Mucosa of descending colon (tissue), 3 donors: ENCODE measurements around the gene RFPL1. TPM values are rescaled to one million over a fixed set of nuclear protein-coding genes. Genes with fewer than 3 reads are reported as not detected.

Experiments used
- ATAC-seq: fragments of 200-7000 bp; cut with Tn5 transposase; one replicate; pipeline ENCODE4 v1.9.1; 2020; ENCODE audit warnings: mild to moderate bottlenecking, moderate library complexity
- DNase-seq, 3 donors: peaks; one replicate each; pipeline ENCODE4 v3.0.0-alpha.2; 2020
- H3K36me3 ChIP-seq: fragments of 200-600 bp; one replicate; pipeline ENCODE4 v1.8.0; 2021; ENCODE audit warnings: low read depth, mild to moderate bottlenecking
- H3K4me1 ChIP-seq: fragments of 200-600 bp; one replicate; pipeline ENCODE4 v1.8.0; 2021; ENCODE audit warnings: low read depth, mild to moderate bottlenecking
- H3K4me3 ChIP-seq: fragments of 200-600 bp; one replicate; pipeline ENCODE4 v1.8.0; 2021; ENCODE audit warnings: mild to moderate bottlenecking
- H3K9me3 ChIP-seq: fragments of 200-600 bp; one replicate; pipeline ENCODE4 v1.8.0; 2021; ENCODE audit warnings: mild to moderate bottlenecking
- intact Hi-C, 2 donors: fragments of 100-400 bp; cut with DNase I in 1 of 2; cut with micrococcal nuclease in 1 of 2; formaldehyde crosslinking; loops; one replicate each; pipeline versions ENCODE4 v1.11.0 to v1.11.1; 2022; cut with DNase I, micrococcal nuclease
- total RNA-seq, 3 donors: library from RNA; stranded (reverse); fragmentation: NEBNext Ultra II Directional in 2 of 3; extraction: Animal tissue kit (Norgen Biotek cat#: 25700) in 2 of 3; gene quantifications; one replicate each; pipeline versions ENCODE4 v1.2.1 to v1.2.4, GENCODE V29; 2021 to 2023
- TF ChIP-seq, protein P1 (sequence below): fragments of 200-600 bp; IDR thresholded peaks from one replicate; pipeline ENCODE4 v1.8.0; 2022; ENCODE audit warnings: antibody characterized with exemption, mild to moderate bottlenecking
- donor health status: DM: no; HTN: no; CAD: no; lungs with moderate emphysema.
- donor health status: DM: no; HTN: no; CAD: no.
- donor health status: DM: no; HTN: yes; CAD: no.

RFPL1 gene
- total RNA-seq, 3 donors from 2014 or later = not detected

DNA sequence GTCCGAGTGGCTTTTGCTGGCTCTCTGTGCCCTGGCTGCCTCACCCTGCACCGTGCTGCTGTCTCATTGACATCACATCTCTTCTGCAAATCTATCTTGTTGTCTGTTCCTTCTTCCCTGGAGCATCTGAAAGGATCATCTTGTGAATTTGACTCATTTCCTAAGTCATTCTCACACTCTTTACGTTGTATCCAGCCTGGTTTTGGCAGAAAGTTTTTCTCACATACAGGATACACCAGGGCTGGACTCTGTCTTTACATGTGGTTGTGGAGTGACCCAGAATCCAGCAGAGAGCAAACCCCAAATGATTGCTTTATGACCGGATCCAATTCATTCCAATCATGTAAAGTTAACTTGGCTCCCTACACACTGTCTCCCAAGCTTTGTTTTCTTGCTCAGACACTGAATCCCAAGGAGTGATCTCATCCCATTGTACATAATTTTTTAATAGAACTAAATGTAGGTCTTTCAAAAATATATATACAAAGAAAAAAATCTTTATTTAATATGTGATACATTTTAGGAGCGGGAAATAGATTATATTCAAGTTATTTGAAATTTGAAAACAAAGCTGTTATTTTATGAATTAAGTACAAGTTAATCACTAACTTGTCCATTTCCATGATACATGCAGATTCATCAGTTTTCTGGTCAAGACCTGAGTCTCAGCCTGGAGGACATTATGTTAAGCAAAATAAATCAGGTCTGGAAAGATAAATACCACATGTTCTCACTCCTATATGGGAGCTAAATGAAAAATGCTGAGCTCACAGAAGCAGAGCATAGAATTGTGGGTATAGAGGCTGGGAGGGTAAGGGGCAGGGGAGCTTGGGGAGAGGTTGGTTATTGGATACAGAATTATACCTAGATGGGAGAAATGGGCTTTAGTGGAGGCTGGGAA, 2.9 kb upstream of the RFPL1 start:
- no peak overlapping the region for H3K4me3 ChIP-seq
- no peaks in the 10 kb centered on the region for H3K4me1 ChIP-seq
- ATAC-seq = no peak
- TF ChIP-seq, protein P1, sequence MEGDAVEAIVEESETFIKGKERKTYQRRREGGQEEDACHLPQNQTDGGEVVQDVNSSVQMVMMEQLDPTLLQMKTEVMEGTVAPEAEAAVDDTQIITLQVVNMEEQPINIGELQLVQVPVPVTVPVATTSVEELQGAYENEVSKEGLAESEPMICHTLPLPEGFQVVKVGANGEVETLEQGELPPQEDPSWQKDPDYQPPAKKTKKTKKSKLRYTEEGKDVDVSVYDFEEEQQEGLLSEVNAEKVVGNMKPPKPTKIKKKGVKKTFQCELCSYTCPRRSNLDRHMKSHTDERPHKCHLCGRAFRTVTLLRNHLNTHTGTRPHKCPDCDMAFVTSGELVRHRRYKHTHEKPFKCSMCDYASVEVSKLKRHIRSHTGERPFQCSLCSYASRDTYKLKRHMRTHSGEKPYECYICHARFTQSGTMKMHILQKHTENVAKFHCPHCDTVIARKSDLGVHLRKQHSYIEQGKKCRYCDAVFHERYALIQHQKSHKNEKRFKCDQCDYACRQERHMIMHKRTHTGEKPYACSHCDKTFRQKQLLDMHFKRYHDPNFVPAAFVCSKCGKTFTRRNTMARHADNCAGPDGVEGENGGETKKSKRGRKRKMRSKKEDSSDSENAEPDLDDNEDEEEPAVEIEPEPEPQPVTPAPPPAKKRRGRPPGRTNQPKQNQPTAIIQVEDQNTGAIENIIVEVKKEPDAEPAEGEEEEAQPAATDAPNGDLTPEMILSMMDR = no peak
- no peaks in the 10 kb centered on the region for H3K36me3 ChIP-seq
- intact Hi-C loops = no loop called here
- H3K9me3 ChIP-seq = no peaks in the 10 kb centered on the region
- no peak for DNase-seq

DNA sequence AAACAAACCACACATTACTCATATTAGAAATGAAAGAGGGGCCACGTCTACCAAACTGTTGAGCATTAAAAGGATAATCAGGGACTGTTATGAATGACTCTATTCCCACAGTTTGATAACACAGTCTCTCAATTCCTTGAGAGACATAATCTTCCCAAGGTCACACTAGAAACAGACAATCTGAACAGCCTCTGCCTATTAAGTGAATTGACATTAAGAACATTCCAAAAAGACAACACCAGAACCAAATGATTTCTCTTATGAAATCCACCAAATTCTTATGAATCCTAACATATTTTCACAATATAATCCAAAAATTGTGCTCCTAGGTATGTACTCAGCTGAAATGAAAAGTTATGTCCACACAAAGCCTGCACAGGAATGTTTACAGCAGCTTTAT, 4.6 kb downstream of the RFPL1 start:
- H3K4me3 ChIP-seq = no peak overlapping the region
- H3K4me1 ChIP-seq = no peaks in the 10 kb centered on the region
- ATAC-seq = no peak
- DNase-seq = no peak
- TF ChIP-seq, protein P1 = no peak
- intact Hi-C loops = no loop called here
- no peaks in the 10 kb centered on the region for H3K9me3 ChIP-seq
- no peaks in the 10 kb centered on the region for H3K36me3 ChIP-seq

DNA sequence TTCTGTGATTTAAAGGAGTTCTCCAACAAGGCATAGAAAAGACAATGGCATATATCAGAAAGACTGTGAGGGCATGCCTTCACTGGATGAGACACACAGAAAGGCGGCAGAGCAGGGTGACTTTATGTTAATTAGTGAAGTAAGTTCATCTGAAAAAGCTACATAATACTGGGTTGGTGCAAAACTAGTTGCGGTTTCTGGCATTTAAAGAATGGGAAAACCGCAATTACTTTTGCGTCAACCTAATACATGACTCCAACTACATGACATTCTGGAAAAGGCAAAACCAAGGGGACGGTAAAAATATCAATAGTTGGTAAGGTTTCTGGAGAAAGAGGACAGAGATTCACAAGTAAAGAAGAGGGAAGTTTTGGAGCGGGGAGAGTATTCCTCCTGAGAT, 5.1 kb downstream of the RFPL1 start:
- H3K4me3 ChIP-seq = no peak overlapping the region
- ATAC-seq (no peak), DNase-seq (no peak)
- H3K4me1 ChIP-seq = no peaks in the 10 kb centered on the region
- TF ChIP-seq, protein P1 = no peak
- intact Hi-C loops = no loop called here
- H3K36me3 ChIP-seq = no peaks in the 10 kb centered on the region
- no peaks in the 10 kb centered on the region for H3K9me3 ChIP-seq

DNA sequence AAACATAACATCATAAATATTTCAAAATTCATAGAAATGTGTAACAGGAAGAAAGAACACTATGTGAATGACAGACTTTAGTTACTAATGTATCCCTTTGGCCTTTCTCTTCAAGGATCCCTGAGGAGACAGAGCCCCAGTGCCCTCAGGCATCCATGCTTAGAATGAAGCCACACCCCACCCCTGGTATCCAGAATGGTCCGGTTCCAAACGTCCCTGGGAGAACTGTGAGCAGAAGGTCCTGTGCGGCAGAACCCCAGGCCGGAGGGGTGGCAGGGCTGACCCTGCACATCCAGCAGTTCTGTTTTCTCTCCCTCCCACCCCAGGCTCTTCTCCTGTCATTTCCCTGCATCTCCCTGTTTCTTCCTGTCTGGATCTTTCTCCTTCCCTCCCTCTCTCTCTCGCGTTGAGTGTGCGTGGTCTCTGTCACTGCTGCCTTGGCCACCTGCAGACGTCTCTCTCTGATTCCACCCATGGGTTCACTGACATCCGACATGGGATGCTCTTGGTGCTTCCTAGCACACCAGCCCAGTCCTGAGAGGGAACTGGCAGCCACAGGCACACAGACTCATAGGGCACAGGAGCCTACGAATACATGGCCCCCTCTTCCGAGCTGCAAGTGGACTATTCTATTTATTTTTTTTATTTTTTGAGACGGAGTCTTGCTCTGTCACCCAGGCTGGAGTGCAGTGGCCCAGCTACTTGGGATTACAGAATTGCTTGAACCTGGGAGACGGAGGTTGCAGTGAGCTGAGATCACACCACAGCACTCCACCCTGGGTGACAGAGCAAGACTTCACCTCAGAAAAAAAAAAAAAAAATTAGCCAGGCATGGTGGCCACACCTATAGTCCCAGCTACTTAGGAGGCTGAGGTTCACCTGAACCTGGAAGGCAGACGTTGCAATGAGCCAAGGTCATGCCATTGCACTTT, 5.7 kb downstream of the RFPL1 start:
- H3K36me3 ChIP-seq = no peaks in the 10 kb centered on the region
- intact Hi-C loops = no loop called here
- DNase-seq = no peak
- TF ChIP-seq, protein P1 = no peak
- no peak for ATAC-seq
- H3K9me3 ChIP-seq = no peaks in the 10 kb centered on the region
- no peak overlapping the region for H3K4me3 ChIP-seq
- no peaks in the 10 kb centered on the region for H3K4me1 ChIP-seq

DNA sequence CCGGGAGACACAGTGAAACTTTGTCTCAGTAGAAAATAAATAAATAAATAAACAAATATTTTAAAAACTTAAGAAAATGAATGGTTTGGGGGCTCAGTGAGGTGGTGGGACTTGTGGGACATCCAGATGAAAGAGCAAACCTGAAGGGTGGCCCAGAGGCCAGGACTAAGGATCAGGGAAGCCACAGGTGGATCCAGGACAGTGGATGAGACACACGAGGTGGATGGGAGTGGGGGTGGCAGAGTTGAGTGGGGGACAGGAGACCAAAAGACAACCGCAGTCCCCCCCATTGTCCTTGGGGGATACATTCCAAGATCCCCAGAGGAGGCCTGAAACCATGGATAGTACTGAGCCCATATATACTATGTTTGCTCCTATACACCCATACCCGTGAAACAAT, 7.1 kb downstream of the RFPL1 start:
- Histone ChIP-seq H3K4me3 (no peak overlapping the region), H3K36me3 (no peaks in the 10 kb centered on the region), H3K4me1 (no peaks in the 10 kb centered on the region), H3K9me3 (no peaks in the 10 kb centered on the region)
- TF ChIP-seq, protein P1 = no peak
- no peak for DNase-seq
- ATAC-seq = no peak
- intact Hi-C loops = no loop called here
